ENCODE measurements around the gene PLCH1.

GRCh38 chr3:155354658-155355057 is 390.2 kb downstream of the PLCH1 start:
- no peak for TF ChIP-seq REST (IDR thresholded peaks at IDR 0.05; ENCODE audit: insufficient read depth in 1 of 2, low read depth in 2 of 2, low read length in 2 of 2)
- no peak for TF ChIP-seq FOXP2 (optimal IDR thresholded peaks at IDR 0.05; ENCODE audit: borderline replicate concordance, extremely low read depth, extremely low read length, insufficient read depth)
- TF ChIP-seq POLR2AphosphoS5 (IDR thresholded peaks at IDR 0.05; ENCODE audit: low read depth, low read length) = no peak
- TF ChIP-seq TAF1 (IDR thresholded peaks at IDR 0.05; ENCODE audit: borderline replicate concordance, insufficient read depth, low read length) = no peak
- TF ChIP-seq SIN3A (IDR thresholded peaks at IDR 0.05; ENCODE audit: borderline replicate concordance, insufficient read depth, low read length) = no peak
